Sigmoid colon (tissue), 7 donors: Measurements from ENCODE around the gene CTSO. TPM values are rescaled to one million over a fixed set of nuclear protein-coding genes. Genes with fewer than 3 reads are reported as not detected.

Experiments used
- DNase-seq: peaks from one replicate; pipeline ENCODE4 v3.0.0-alpha.2; 2019
- H3K27ac ChIP-seq, 4 donors: fragments of 200-600 bp; sonication (generic); one replicate each; pipeline ENCODE4 v1.5.1; 2016 to 2019; ENCODE audit warnings: mild to moderate bottlenecking in 1 of 4
- H3K27me3 ChIP-seq, 3 donors: fragments of 200-600 bp; sonication (generic); one replicate each; pipeline ENCODE4 v1.5.1; 2019; ENCODE audit warnings: mild to moderate bottlenecking in 1 of 3
- H3K36me3 ChIP-seq, 4 donors: fragments of 200-600 bp; sonication (generic); one replicate each; pipeline ENCODE4 v1.5.1; 2016 to 2019
- H3K4me1 ChIP-seq, 4 donors: fragments of 200-600 bp; sonication (generic); one replicate each; pipeline ENCODE4 v1.5.1; 2017 to 2019
- H3K4me3 ChIP-seq, 4 donors: fragments of 200-600 bp; sonication (generic); one replicate each; pipeline ENCODE4 v1.5.1; 2017 to 2019; ENCODE audit warnings: mild to moderate bottlenecking in 2 of 4, moderate library complexity in 1 of 4
- H3K9me3 ChIP-seq, 4 donors: fragments of 200-600 bp in 3 of 4; sonication (generic) in 3 of 4; one replicate each; pipeline versions ENCODE4 v1.5.1 to v1.6.1; 2013 to 2019
- CTCF ChIP-seq, 4 experiments: fragments of 450-650 bp in 3 of 4; fragments of 200-600 bp in 1 of 4; IDR thresholded peaks; one replicate each; pipeline ENCODE4 v1.5.1; 2016 to 2019; ENCODE audit warnings: antibody characterized with exemption in 4 of 4, mild to moderate bottlenecking in 3 of 4, moderate library complexity in 2 of 4
- EP300 ChIP-seq, 4 donors: sonication (generic); formaldehyde crosslinking; IDR thresholded peaks; one replicate each; pipeline ENCODE4 v1.6.1; 2017; ENCODE audit warnings: antibody characterized with exemption in 4 of 4
- POLR2A ChIP-seq, 2 donors: fragments of 450-650 bp; IDR thresholded peaks; one replicate each; pipeline ENCODE4 v1.6.1; 2016; ENCODE audit warnings: antibody characterized with exemption in 2 of 2, mild to moderate bottlenecking in 2 of 2, moderate library complexity in 2 of 2
- POLR2AphosphoS5 ChIP-seq, 4 donors: sonication (generic); formaldehyde crosslinking; IDR thresholded peaks; one replicate each; pipeline ENCODE4 v1.6.1; 2017; ENCODE audit warnings: antibody characterized with exemption in 4 of 4
- WGBS, 2 donors: extraction: QIAGEN DNeasy Blood & Tissue Kit; methylation state at CpG; one replicate each; pipeline ENCODE4 v1.1.7; 2013; 5-methylcytosine and 5-hydroxymethylcytosine counted together
- intact Hi-C: fragments of 100-400 bp; cut with DNase I; formaldehyde crosslinking; loops from one replicate; pipeline ENCODE4 v1.15.1; 2023
- polyA plus RNA-seq, 3 donors: library from polyadenylated mRNA; stranded (reverse); fragments of 200-250 nt; gene quantifications; one replicate each; pipeline ENCODE4 v1.2.3, GENCODE V29; 2013
- total RNA-seq, 4 donors: library from RNA; depleted of rRNA; stranded (reverse); fragments of >200 nt; gene quantifications; one replicate each; pipeline ENCODE4 v1.1.0, GENCODE V29; 2016
- donor health status: healthy with polysubstance abuse.
- donor health status: Bipolar disorder and iron deficiency.
- donor health status: healthy.

CTSO gene
- total and polyA plus RNA-seq, 7 donors: 2.1 to 41.4 (median 26.0) TPM

- Histone ChIP-seq H3K4me1 (no peaks in the 10 kb centered on the region), H3K4me3 (no peak overlapping the region), H3K27ac (no peak overlapping the region), H3K36me3 (no peaks in the 10 kb centered on the region), H3K9me3 (no peaks in the 10 kb centered on the region), H3K27me3 (no peaks in the 10 kb centered on the region)
- intact Hi-C loops: no loop called here
- DNase-seq: no peak
- 20 to 36% methylated on average over 2 of the region's 2 CpGs for WGBS, 2 donors
- TF ChIP-seq POLR2AphosphoS5 (IDR thresholded peaks at IDR 0.05) (no peak), POLR2A (IDR thresholded peaks at IDR 0.05) (no peak), EP300 (IDR thresholded peaks at IDR 0.05) (no peak), CTCF (IDR thresholded peaks at IDR 0.05) (no peak)
Observed at GRCh38 chr4:155878611-155879010, 75.1 kb downstream of the CTSO start.

- intact Hi-C loops: no loop called here
- TF ChIP-seq POLR2A (IDR thresholded peaks at IDR 0.05) (no peak), POLR2AphosphoS5 (IDR thresholded peaks at IDR 0.05) (no peak), CTCF (IDR thresholded peaks at IDR 0.05) (no peak), EP300 (IDR thresholded peaks at IDR 0.05) (no peak)
- no peaks in the 10 kb centered on the region for H3K27me3 ChIP-seq
- H3K4me1 ChIP-seq: no peaks in the 10 kb centered on the region
- no peaks in the 10 kb centered on the region for H3K9me3 ChIP-seq
- DNase-seq: no peak
- no peak overlapping the region for H3K27ac ChIP-seq
- 84 to 91% methylated on average over 4 of the region's 4 CpGs for WGBS, 2 donors
- H3K36me3 ChIP-seq: no peaks in the 10 kb centered on the region
- no peak overlapping the region for H3K4me3 ChIP-seq
Observed at GRCh38 chr4:155877971-155878370, 75.7 kb downstream of the CTSO start.

GRCh38 chr4:155875878-155876277, 77.8 kb downstream of the CTSO start:
- TF ChIP-seq EP300 (IDR thresholded peaks at IDR 0.05): no peak
- no peak for TF ChIP-seq POLR2AphosphoS5 (IDR thresholded peaks at IDR 0.05)
- TF ChIP-seq CTCF (IDR thresholded peaks at IDR 0.05): no peak
- TF ChIP-seq POLR2A (IDR thresholded peaks at IDR 0.05): no peak
- DNase-seq: no peak
- H3K4me3 ChIP-seq: no peak overlapping the region
- H3K36me3 ChIP-seq: no peaks in the 10 kb centered on the region
- WGBS, 2 donors: 64 to 91% methylated on average over 1 of the region's 1 CpG
- H3K9me3 ChIP-seq: no peaks in the 10 kb centered on the region
- no peak overlapping the region for H3K27ac ChIP-seq
- no peaks in the 10 kb centered on the region for H3K4me1 ChIP-seq
- H3K27me3 ChIP-seq: no peaks in the 10 kb centered on the region
- intact Hi-C loops: no loop called here

Other genes starting within 250 kb of the CTSO start
- 100 to 1,000 TPM in 1 of 4 donors, 10 to 100 TPM in 3; 45.1 to 115 (median 80.1) TPM for gene GUCY1B1, start 194.8 kb downstream of the CTSO start, total RNA-seq
- 1 to 10 TPM in 2 of 3 donors, under 1 TPM in 1; 0.92 to 8.0 (median 2.4) TPM for gene GUCY1B1, start 194.8 kb downstream of the CTSO start, polyA plus RNA-seq
- not detected for gene ASIC5, start 87.6 kb downstream of the CTSO start, total RNA-seq
- gene ASIC5, start 87.6 kb downstream of the CTSO start, polyA plus RNA-seq: not detected
- gene TDO2, start 50.2 kb downstream of the CTSO start, total RNA-seq: under 1 TPM in 2 of 4 donors, not detected in 2; 0.36 to 0.49 TPM
- gene TDO2, start 50.2 kb downstream of the CTSO start, polyA plus RNA-seq: 1 to 10 TPM in 1 of 3 donors, not detected in 2; 5.4 TPM